Endothelial cell of umbilical vein (primary cell): ENCODE data around the gene TREX2. TPM values are rescaled to one million over a fixed set of nuclear protein-coding genes. Genes with fewer than 3 reads are reported as not detected.

Source experiments
- BruUV-seq: library from RNA; stranded (reverse); fragments of 400-500 nt; replicated peaks from 2 replicates; lab custom pipeline; 2021; lab: Mats Ljungman, UMichigan
- CTCF ChIA-PET: fragments of 300-600, 350-600 bp; sonication (Branson Sonifier 250); formaldehyde crosslinking; loops from one replicate; lab custom pipeline; 2021; ENCODE audit warnings: antibody characterized with exemption, inconsistent platforms; lab: Charles Lee
- POLR2A ChIA-PET: fragments of 300-600, 350-600 bp; sonication (Branson Sonifier 250); formaldehyde crosslinking; loops from one replicate; lab custom pipeline; 2021; ENCODE audit warnings: antibody characterized with exemption, inconsistent platforms; lab: Charles Lee
- DNase-seq: peaks from one replicate; pipeline ENCODE4 v3.0.0-alpha.2; 2011; ENCODE audit warnings: low read depth, low spot score
- FAIRE-seq: peaks from 2 replicates; lab custom pipeline; 2011; peaks lifted over from hg19 to GRCh38; lab: Jason Lieb, UNC
- H2AFZ ChIP-seq: 2 replicates; pipeline ENCODE4 v1.6.0; 2012; ENCODE audit warnings: low read depth, low read length, control low read depth, inconsistent platforms
- H3K27ac ChIP-seq: 2 replicates; pipeline ENCODE4 v1.5.1; 2011; ENCODE audit warnings: low read depth, mild to moderate bottlenecking, control low read depth, low read length, moderate library complexity; ENCODE audit not compliant: insufficient read depth
- H3K27me3 ChIP-seq, 2 experiments: 2 replicates each; pipeline versions ENCODE4 v1.6.0 to v1.6.1; 2011; ENCODE audit warnings: low read length in 2 of 2, mixed read lengths in 1 of 2; ENCODE audit not compliant: control insufficient read depth in 2 of 2, insufficient read depth in 2 of 2
- H3K36me3 ChIP-seq, 2 experiments: 2 replicates in 1 of 2; 3 replicates in 1 of 2; pipeline ENCODE4 v1.5.1; 2011; ENCODE audit warnings: low read length in 2 of 2, mild to moderate bottlenecking in 1 of 2, moderate library complexity in 1 of 2; ENCODE audit not compliant: control insufficient read depth in 2 of 2, insufficient read depth in 2 of 2; ENCODE audit errors: extremely low read depth in 1 of 2
- H3K4me1 ChIP-seq: 3 replicates; pipeline ENCODE4 v1.5.1; 2011; ENCODE audit warnings: mild to moderate bottlenecking, low read length; ENCODE audit not compliant: control insufficient read depth, insufficient read depth; ENCODE audit errors: extremely low read depth
- H3K4me2 ChIP-seq: 2 replicates; pipeline ENCODE4 v1.6.1; 2011; ENCODE audit warnings: low read length, control low read depth, mixed read lengths; ENCODE audit not compliant: insufficient read depth
- H3K4me3 ChIP-seq, 3 experiments: fragments of 200-600 bp in 1 of 3; sonication (generic), shearing (Covaris generic) in 1 of 3; replicated peaks in 1 of 3; 2 replicates each; pipeline ENCODE4 v1.5.1; 2011 to 2016; ENCODE audit warnings: control low read depth in 3 of 3, low read length in 3 of 3, mild to moderate bottlenecking in 2 of 3, inconsistent platforms in 1 of 3, low read depth in 1 of 3, moderate library complexity in 1 of 3; ENCODE audit not compliant: insufficient read depth in 1 of 3
- H3K79me2 ChIP-seq: 2 replicates; pipeline ENCODE4 v1.6.0; 2012; ENCODE audit warnings: low read length, inconsistent platforms; ENCODE audit not compliant: control insufficient read depth, insufficient read depth
- H3K9ac ChIP-seq: replicated peaks from 2 replicates; pipeline ENCODE3; 2011; ENCODE audit warnings: low read length, control low read depth; ENCODE audit not compliant: insufficient read depth; ENCODE audit errors: extremely low read depth
- H3K9me1 ChIP-seq: replicated peaks from 3 replicates; pipeline ENCODE4 v1.6.0; 2011; ENCODE audit warnings: mild to moderate bottlenecking, low read length; ENCODE audit not compliant: control insufficient read depth, insufficient read depth; ENCODE audit errors: extremely low read depth
- H3K9me3 ChIP-seq: replicated peaks from 2 replicates; pipeline ENCODE4 v1.5.1; 2012; ENCODE audit warnings: low read length, inconsistent platforms; ENCODE audit not compliant: control insufficient read depth, insufficient read depth
- H4K20me1 ChIP-seq: replicated peaks from 2 replicates; pipeline ENCODE3; 2011; ENCODE audit warnings: mild to moderate bottlenecking, low read length; ENCODE audit not compliant: control insufficient read depth, insufficient read depth; ENCODE audit errors: extremely low read depth
- CTCF ChIP-seq, 2 donors: IDR thresholded peaks; 1 replicate in 1 of 2; 2 replicates in 1 of 2; pipeline ENCODE4 v1.5.1; 2011; ENCODE audit warnings: low read length in 2 of 2, mild to moderate bottlenecking in 2 of 2, moderate library complexity in 2 of 2, control low read depth in 1 of 2, inconsistent platforms in 1 of 2, low read depth in 1 of 2; ENCODE audit not compliant: insufficient read depth in 1 of 2; ENCODE audit errors: extremely low read depth in 1 of 2
- EZH2 ChIP-seq: IDR thresholded peaks from 2 replicates; pipeline ENCODE4 v1.6.1; 2012; ENCODE audit warnings: borderline replicate concordance, low read depth, mild to moderate bottlenecking, moderate library complexity, low read length, inconsistent platforms; ENCODE audit not compliant: severe bottlenecking
- FOS ChIP-seq: IDR thresholded peaks from 2 replicates; pipeline ENCODE4 v1.6.1; 2011; ENCODE audit warnings: mild to moderate bottlenecking, low read length, moderate library complexity, borderline replicate concordance; ENCODE audit not compliant: insufficient read depth
- JUN ChIP-seq: IDR thresholded peaks from 2 replicates; pipeline ENCODE4 v1.6.1; 2011; ENCODE audit warnings: borderline replicate concordance, low read depth; ENCODE audit not compliant: insufficient read length, insufficient read depth
- MYC ChIP-seq: IDR thresholded peaks from one replicate; pipeline ENCODE4 v1.6.1; 2011; ENCODE audit warnings: mild to moderate bottlenecking, low read depth, low read length
- POLR2A ChIP-seq: IDR thresholded peaks from 2 replicates; pipeline ENCODE4 v1.6.1; 2012; ENCODE audit warnings: low read depth, mild to moderate bottlenecking, control low read depth, low read length
- dilution Hi-C: fragments of 300-500 bp; cut with MboI; formaldehyde crosslinking; loops from one replicate; pipeline ENCODE4 v1.15.0; 2019; ENCODE audit warnings: low sequenced_read_pairs; ENCODE audit not compliant: extremely low pct_ligation_motif_present
- intact Hi-C: fragments of 100-400 bp; cut with micrococcal nuclease; formaldehyde crosslinking; loops from one replicate; pipeline ENCODE4 v1.10.0; 2022
- polyA plus RNA-seq, 4 experiments: library from polyadenylated mRNA; depleted of rRNA in 3 of 4; stranded (reverse) in 3 of 4; unstranded in 1 of 4; fragments of >200 nt; gene quantifications; 2 replicates each; pipeline versions ENCODE4 v1.2.1 to v1.2.3, GENCODE V29; 2011 to 2012; ENCODE audit warnings: missing spikeins in 1 of 4
- total RNA-seq: library from RNA; stranded (reverse); gene quantifications from 2 replicates; pipeline ENCODE4 v1.2.3, GENCODE V29; 2021

TREX2 gene
- total and polyA plus RNA-seq, 2 donors (not counting 3 experiments of a cell fraction or from before 2014, with no cell fraction given) = 0.82 to 0.99 TPM

DNA sequence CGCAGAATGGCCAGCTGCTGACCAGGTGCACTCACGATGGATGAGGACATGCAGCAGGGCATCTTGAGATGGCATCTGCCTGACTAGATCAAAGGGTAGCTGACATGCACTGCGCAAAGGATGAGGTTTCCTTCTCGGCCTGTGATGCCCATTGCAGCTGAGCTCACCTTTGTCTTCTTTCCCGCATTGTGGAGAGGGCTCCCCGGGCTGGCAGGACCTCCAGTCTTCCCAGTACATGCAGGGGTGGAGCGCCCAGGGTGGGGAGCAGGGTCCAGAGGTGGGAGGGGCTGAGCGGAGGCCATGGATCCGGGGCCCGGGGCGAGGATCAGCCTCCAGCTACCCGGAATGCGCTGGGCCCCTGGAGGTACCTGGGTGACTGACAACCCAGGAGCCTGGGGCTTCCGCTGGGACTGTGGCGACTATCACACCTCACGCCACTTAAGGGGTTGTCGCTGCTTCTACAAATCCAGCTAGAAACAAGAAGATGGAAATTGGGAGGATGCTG lies 12.0 kb downstream of the TREX2 start:
- dilution Hi-C loops (no loop called here), intact Hi-C loops (loop anchor here (10.0 kb wide), 1 partner anchor 399 kb away; no protein-coding TSS in a partner anchor)
- Histone ChIP-seq H2AFZ (no peak overlapping the region), H3K27ac (no peak overlapping the region), H3K4me1 (no peaks in the 10 kb centered on the region), H3K36me3 (no peaks in the 10 kb centered on the region), H3K79me2 (no peaks in the 10 kb centered on the region), H3K9ac (no peak overlapping the region), H3K4me2 (no peak overlapping the region), H3K9me3 (no peaks in the 10 kb centered on the region), H3K27me3 (no peaks in the 10 kb centered on the region), H4K20me1 (no peaks in the 10 kb centered on the region), H3K4me3 (no peak overlapping the region), H3K9me1 (no peaks in the 10 kb centered on the region)
- DNase-seq (no peak), FAIRE-seq (no peak)
- CTCF ChIA-PET = no interaction called here
- TF ChIP-seq EZH2 (no peak), MYC (no peak), FOS (no peak), JUN (no peak), POLR2A (no peak), CTCF (IDR thresholded peaks at IDR 0.05; ENCODE audit: extremely low read depth in 1 of 2, insufficient read depth in 1 of 2, low read depth in 1 of 2, low read length in 2 of 2) (no peak)
- POLR2A ChIA-PET = no interaction called here
- BruUV-seq = no TSS peak
